NB4 (cell line): Measurements from ENCODE around the gene NCAPG2.

ENCODE experiments used
- CTCF ChIP-seq: IDR thresholded peaks from one replicate; pipeline ENCODE4 v1.5.1; 2012; ENCODE audit warnings: low read depth, low read length
- MYC ChIP-seq: IDR thresholded peaks from 2 replicates; pipeline ENCODE4 v1.6.1; 2011; ENCODE audit warnings: low read depth, low read length
- POLR2A ChIP-seq: IDR thresholded peaks from 2 replicates; pipeline ENCODE4 v1.6.1; 2011; ENCODE audit warnings: mild to moderate bottlenecking; ENCODE audit not compliant: insufficient read length; ENCODE audit errors: extremely low read depth
- TF ChIP-seq, protein P1 (sequence below): IDR thresholded peaks from 2 replicates; pipeline ENCODE4 v1.6.1; 2011; ENCODE audit warnings: low read depth, low read length

DNA sequence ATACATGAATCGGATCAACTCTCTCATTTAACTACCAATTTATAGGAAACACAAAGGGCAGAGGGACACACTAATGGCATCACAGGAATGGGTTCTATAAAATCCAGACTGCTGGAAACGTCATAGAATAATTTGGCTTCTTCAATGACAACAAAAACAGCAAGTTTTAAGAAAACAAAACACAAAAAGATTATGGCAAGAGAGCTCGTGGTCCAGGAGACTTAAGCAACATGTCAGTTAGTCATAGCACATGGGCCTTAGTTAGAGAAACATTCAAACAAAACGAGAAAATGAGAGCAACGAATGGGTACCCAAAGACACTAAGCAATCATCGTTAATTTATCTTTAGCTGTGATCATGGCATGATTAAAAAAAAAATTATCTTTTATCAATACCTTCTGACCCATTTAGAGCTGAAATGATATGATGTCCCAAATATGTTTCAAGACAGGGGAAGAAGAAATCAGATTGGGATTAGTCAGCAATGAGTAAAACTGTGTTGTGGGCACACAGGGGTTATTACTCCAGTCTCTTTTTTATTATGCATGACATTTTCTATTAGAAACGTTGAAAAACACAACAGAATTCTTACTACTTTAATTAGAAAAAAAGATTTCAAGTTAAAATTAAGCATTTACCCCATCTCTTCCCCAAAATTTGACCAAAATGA is 28.3 kb downstream of the NCAPG2 start:
- TF ChIP-seq CTCF: no peak
- TF ChIP-seq, protein P1, sequence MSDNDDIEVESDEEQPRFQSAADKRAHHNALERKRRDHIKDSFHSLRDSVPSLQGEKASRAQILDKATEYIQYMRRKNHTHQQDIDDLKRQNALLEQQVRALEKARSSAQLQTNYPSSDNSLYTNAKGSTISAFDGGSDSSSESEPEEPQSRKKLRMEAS: no peak
- TF ChIP-seq POLR2A: no peak
- no peak for TF ChIP-seq MYC
